H1 (cell line): ENCODE measurements around the gene ZNF446. TPM values are rescaled to one million over a fixed set of nuclear protein-coding genes. Genes with fewer than 3 reads are reported as not detected.

Source experiments
- CTCF ChIA-PET: fragments of 300-600 bp; sonication (Branson Sonifier 250); formaldehyde crosslinking; loops from one replicate; lab custom pipeline; 2021; ENCODE audit not compliant: partially characterized antibody; lab: Charles Lee
- POLR2A ChIA-PET: fragments of 300-600 bp; sonication (Branson Sonifier 250); formaldehyde crosslinking; loops from one replicate; lab custom pipeline; 2021; ENCODE audit warnings: inconsistent platforms; ENCODE audit not compliant: partially characterized antibody; lab: Charles Lee
- DNase-seq, 2 experiments: peaks; one replicate each; pipeline versions ENCODE4 v3.0.0 to v3.0.0-alpha.2; 2010 to 2022; ENCODE audit warnings: low spot score in 2 of 2, low read depth in 1 of 2, mixed read lengths in 1 of 2
- FAIRE-seq: peaks from 2 replicates; lab custom pipeline; 2011; peaks lifted over from hg19 to GRCh38; lab: Jason Lieb, UNC
- H2AFZ ChIP-seq: 2 replicates; pipeline ENCODE4 v1.8.1; 2012; ENCODE audit warnings: low read length, inconsistent platforms
- H2AK5ac ChIP-seq: 2 replicates; pipeline ENCODE4 v1.6.1; 2013; ENCODE audit warnings: low read depth, low read length
- H2BK120ac ChIP-seq: replicated peaks from 2 replicates; pipeline ENCODE3; 2013; ENCODE audit warnings: low read depth, low read length, inconsistent platforms
- H2BK12ac ChIP-seq: 2 replicates; pipeline ENCODE4 v1.6.1; 2013; ENCODE audit warnings: low read depth, low read length
- H2BK15ac ChIP-seq: 2 replicates; pipeline ENCODE4 v1.6.1; 2013; ENCODE audit warnings: low read length
- H2BK20ac ChIP-seq: 2 replicates; pipeline ENCODE4 v1.6.1; 2013; ENCODE audit warnings: low read length
- H2BK5ac ChIP-seq: 2 replicates; pipeline ENCODE4 v1.6.1; 2013; ENCODE audit warnings: low read depth, low read length
- H3K14ac ChIP-seq: 2 replicates; pipeline ENCODE4 v1.6.1; 2013; ENCODE audit warnings: inconsistent platforms; ENCODE audit not compliant: insufficient read length
- H3K18ac ChIP-seq: 2 replicates; pipeline ENCODE4 v1.6.1; 2013; ENCODE audit warnings: low read length; ENCODE audit errors: extremely low read depth
- H3K23ac ChIP-seq: 2 replicates; pipeline ENCODE4 v1.6.1; 2013; ENCODE audit warnings: inconsistent platforms; ENCODE audit not compliant: insufficient read length
- H3K23me2 ChIP-seq: 2 replicates; pipeline ENCODE4 v1.6.1; 2013; ENCODE audit warnings: low read depth, low read length
- H3K27ac ChIP-seq: 2 replicates; pipeline ENCODE4 v1.6.1; 2011; ENCODE audit warnings: low read depth, low read length, inconsistent platforms
- H3K27me3 ChIP-seq, 4 experiments: replicated peaks in 1 of 4; 1 replicate in 1 of 4; 2 replicates in 3 of 4; pipeline versions ENCODE4 v1.6.1 to v1.8.1; 2011 to 2013; ENCODE audit warnings: low read length in 3 of 4, mild to moderate bottlenecking in 3 of 4, inconsistent platforms in 2 of 4, mixed read lengths in 2 of 4, moderate library complexity in 1 of 4; ENCODE audit not compliant: control insufficient read depth in 3 of 4, insufficient read depth in 3 of 4; ENCODE audit errors: extremely low read depth in 1 of 4
- H3K36me3 ChIP-seq, 4 experiments: 2 replicates each; pipeline versions ENCODE4 v1.6.1 to v1.8.1; 2011 to 2013; ENCODE audit warnings: mild to moderate bottlenecking in 4 of 4, low read length in 3 of 4, moderate library complexity in 2 of 4, control low read depth in 1 of 4, inconsistent platforms in 1 of 4; ENCODE audit not compliant: insufficient read depth in 4 of 4, control insufficient read depth in 2 of 4
- H3K4ac ChIP-seq: replicated peaks from 2 replicates; pipeline ENCODE3; 2013; ENCODE audit warnings: low read length, low read depth, mixed read lengths, inconsistent platforms; ENCODE audit not compliant: insufficient read length
- H3K4me1 ChIP-seq, 4 experiments: replicated peaks in 1 of 4; 1 replicate in 1 of 4; 2 replicates in 3 of 4; pipeline versions ENCODE4 v1.6.1 to v1.8.1; 2011 to 2013; ENCODE audit warnings: low read length in 3 of 4, inconsistent platforms in 2 of 4, mixed read lengths in 1 of 4; ENCODE audit not compliant: insufficient read depth in 4 of 4, control insufficient read depth in 3 of 4
- H3K4me2 ChIP-seq, 2 experiments: 2 replicates each; pipeline versions ENCODE4 v1.6.1 to v1.8.1; 2011 to 2013; ENCODE audit warnings: low read depth in 2 of 2, low read length in 2 of 2, control low read depth in 1 of 2, inconsistent platforms in 1 of 2, mild to moderate bottlenecking in 1 of 2; ENCODE audit not compliant: insufficient read depth in 1 of 2
- H3K4me3 ChIP-seq, 4 experiments: fragments of 200-600, 300-600 bp in 1 of 4; sonication (generic), shearing (Covaris generic), sonication (Bioruptor Twin) in 1 of 4; 2 replicates each; pipeline versions ENCODE4 v1.5.1 to v1.8.1; 2011 to 2016; ENCODE audit warnings: low read length in 4 of 4, low read depth in 3 of 4, control low read depth in 2 of 4, inconsistent platforms in 2 of 4, mild to moderate bottlenecking in 2 of 4, mixed read lengths in 1 of 4, moderate library complexity in 1 of 4; ENCODE audit not compliant: insufficient read depth in 2 of 4; ENCODE audit errors: extremely low read depth in 1 of 4
- H3K56ac ChIP-seq: replicated peaks from 2 replicates; pipeline ENCODE3; 2013; ENCODE audit warnings: low read depth, mild to moderate bottlenecking, mixed read lengths, low read length, inconsistent platforms; ENCODE audit not compliant: insufficient read length
- H3K79me1 ChIP-seq: 2 replicates; pipeline ENCODE4 v1.6.1; 2013; ENCODE audit warnings: low read depth, low read length, control low read depth
- H3K79me2 ChIP-seq, 2 experiments: 2 replicates each; pipeline versions ENCODE4 v1.6.1 to v1.8.1; 2012 to 2013; ENCODE audit warnings: low read length in 2 of 2, mild to moderate bottlenecking in 2 of 2, inconsistent platforms in 1 of 2; ENCODE audit not compliant: insufficient read depth in 2 of 2, control insufficient read depth in 1 of 2
- H3K9ac ChIP-seq, 4 experiments: replicated peaks in 1 of 4; 1 replicate in 1 of 4; 2 replicates in 3 of 4; pipeline versions ENCODE4 v1.6.1 to v1.8.1; 2011 to 2013; ENCODE audit warnings: low read depth in 3 of 4, low read length in 3 of 4, control low read depth in 2 of 4, mild to moderate bottlenecking in 2 of 4, moderate library complexity in 2 of 4, inconsistent platforms in 1 of 4; ENCODE audit errors: extremely low read depth in 1 of 4
- H3K9me3 ChIP-seq, 2 experiments: 2 replicates each; pipeline versions ENCODE4 v1.6.1 to v1.8.1; 2012 to 2013; ENCODE audit warnings: mild to moderate bottlenecking in 2 of 2, moderate library complexity in 2 of 2, control low read depth in 1 of 2, inconsistent platforms in 1 of 2, low read depth in 1 of 2, low read length in 1 of 2, mixed read lengths in 1 of 2; ENCODE audit not compliant: insufficient read depth in 2 of 2
- H4K20me1 ChIP-seq, 2 experiments: replicated peaks in 1 of 2; 2 replicates each; pipeline versions ENCODE3 to v1.8.1; 2011 to 2013; ENCODE audit warnings: inconsistent platforms in 2 of 2, low read length in 2 of 2, mild to moderate bottlenecking in 1 of 2; ENCODE audit not compliant: insufficient read depth in 2 of 2, control insufficient read depth in 1 of 2
- H4K5ac ChIP-seq: 2 replicates; pipeline ENCODE4 v1.6.1; 2013; ENCODE audit warnings: low read length, low read depth, mixed read lengths, inconsistent platforms; ENCODE audit not compliant: insufficient read length
- H4K8ac ChIP-seq: 2 replicates; pipeline ENCODE4 v1.8.0; 2013; ENCODE audit warnings: mild to moderate bottlenecking, moderate library complexity, low read length, inconsistent platforms; ENCODE audit not compliant: insufficient read depth; ENCODE audit errors: extremely low read depth
- H4K91ac ChIP-seq: replicated peaks from 2 replicates; pipeline ENCODE3; 2013; ENCODE audit warnings: low read length, mixed read lengths, inconsistent platforms; ENCODE audit not compliant: insufficient read length
- E2F6 ChIP-seq: IDR thresholded peaks from 2 replicates; pipeline ENCODE4 v1.6.1; 2012; ENCODE audit warnings: inconsistent platforms
- HDAC6 ChIP-seq: IDR thresholded peaks from one replicate; pipeline ENCODE4 v1.7.1; 2012; ENCODE audit warnings: low read depth, mild to moderate bottlenecking, inconsistent platforms, low read length, moderate library complexity
- KDM1A ChIP-seq: fragments of 200-600, 300-600 bp; sonication (generic); IDR thresholded peaks from 2 replicates; pipeline ENCODE4 v1.7.1; 2016; ENCODE audit warnings: mild to moderate bottlenecking, low read length, borderline replicate concordance
- POLR2A ChIP-seq, 2 experiments: IDR thresholded peaks; 1 replicate in 1 of 2; 2 replicates in 1 of 2; pipeline ENCODE4 v1.6.1; 2011; ENCODE audit warnings: low read depth in 2 of 2, low read length in 2 of 2, mild to moderate bottlenecking in 2 of 2; ENCODE audit errors: control extremely low read depth in 1 of 2
- RAD21 ChIP-seq, 2 experiments: IDR thresholded peaks in 1 of 2; conservative IDR thresholded peaks in 1 of 2; 2 replicates each; pipeline ENCODE4 v1.6.1; 2011; ENCODE audit warnings: low read depth in 2 of 2, low read length in 2 of 2, improper control_type of control experiment in 1 of 2, inconsistent platforms in 1 of 2, mild to moderate bottlenecking in 1 of 2, moderate library complexity in 1 of 2
- SIN3A ChIP-seq, 2 experiments: IDR thresholded peaks in 1 of 2; conservative IDR thresholded peaks in 1 of 2; 2 replicates each; pipeline ENCODE4 v1.6.1; 2011 to 2012; ENCODE audit warnings: low read length in 2 of 2, improper control_type of control experiment in 1 of 2, low read depth in 1 of 2, mild to moderate bottlenecking in 1 of 2
- TAF1 ChIP-seq: IDR thresholded peaks from 2 replicates; pipeline ENCODE4 v1.6.1; 2011; ENCODE audit warnings: mild to moderate bottlenecking, low read depth, low read length
- WGBS, 2 experiments: shearing (Covaris generic) in 1 of 2; methylation state at CpG; one replicate each; pipeline versions ENCODE4 v1.1.6 to v1.1.7; 2013 to 2015; ENCODE audit warnings: low lambda C conversion rate in 2 of 2, mixed read lengths in 2 of 2, inconsistent platforms in 1 of 2, low coverage in 1 of 2, missing lambda C conversion rate in 1 of 2; ENCODE audit not compliant: insufficient replicate concordance in 2 of 2, insufficient coverage in 1 of 2, insufficient read length in 1 of 2; ENCODE audit errors: extremely low coverage in 1 of 2, missing lambda C conversion rate in 1 of 2; 5-methylcytosine and 5-hydroxymethylcytosine counted together
- polyA plus RNA-seq, 7 experiments: library from polyadenylated mRNA; depleted of rRNA in 3 of 7; stranded (reverse) in 5 of 7; unstranded in 2 of 7; fragments of >200 nt in 5 of 7; fragments of 200-250 nt in 2 of 7; gene quantifications; 1 replicate in 5 of 7; 2 replicates in 1 of 7; 4 replicates in 1 of 7; pipeline versions ENCODE4 v1.2.1 to v1.2.3, GENCODE V29; 2011 to 2013; ENCODE audit warnings: missing spikeins in 2 of 7, mixed read lengths in 2 of 7
- total RNA-seq: library from RNA; stranded (reverse); fragmentation: NEBNext Ultra II Directional; extraction: Animal tissue kit (Norgen Biotek cat#: 25700); gene quantifications from 2 replicates; pipeline ENCODE4 v1.2.1, GENCODE V29; 2021

The ZNF446 gene
- total and polyA plus RNA-seq, 2 of the 8 experiments (the other 6 are each of a cell fraction or from before 2014, with no cell fraction given) = 4.1 to 5.5 TPM

- H2BK12ac ChIP-seq = no peak overlapping the region
- no peaks in the 10 kb centered on the region for H3K9me3 ChIP-seq
- peak overlapping the region; percentile 97 for H4K91ac ChIP-seq
- no peak overlapping the region for H2BK120ac ChIP-seq
- CTCF ChIA-PET = interaction anchor here (0.6 to 1.8 kb wide), 11 partner anchors 13 to 161 kb away, joined by 3 to 10 read pairs (median 4); partner anchors contain the start of genes A1BG, UBE2M and ZNF446
- peaks cover 2 to 9% of the 10 kb centered on the region in 2 experiments for H4K20me1 ChIP-seq
- H3K18ac ChIP-seq = peak overlapping the region; percentile 67; the same call in 1 of the 2 replicates
- H2BK15ac ChIP-seq = no peak overlapping the region
- H2BK5ac ChIP-seq = peak overlapping the region; percentile 80
- FAIRE-seq (no peak), DNase-seq (peak; percentile 92 to 97)
- H3K9ac ChIP-seq = peak overlapping the region in 3 of 4 experiments; percentile 24 to 74 (median 60); a peak in 5 of 7 replicates
- peak overlapping the region; percentile 75 for H4K5ac ChIP-seq
- H3K27me3 ChIP-seq = no peaks in the 10 kb centered on the region
- H2AK5ac ChIP-seq = peak overlapping the region; percentile 29; the same call in 1 of the 2 replicates
- H3K79me2 ChIP-seq = peaks cover 0 to 17% of the 10 kb centered on the region in 2 experiments; a peak in 1 of 4 replicates
- H3K4me1 ChIP-seq = peaks cover 0 to 28% (median 16%) of the 10 kb centered on the region in 4 experiments; a peak in 6 of 7 replicates
- no peak overlapping the region for H2BK20ac ChIP-seq
- H3K56ac ChIP-seq = peak overlapping the region; percentile 36
- H3K79me1 ChIP-seq = peaks cover 5% of the 10 kb centered on the region
- POLR2A ChIA-PET = interaction anchor here (0.5 to 21.3 kb wide), 10 partner anchors 9 to 202 kb away, joined by 3 to 650 read pairs (median 3); partner anchors contain the start of genes CHMP2A, TRIM28, UBE2M and ZNF837
- no peak overlapping the region for H3K23ac ChIP-seq
- peak overlapping the region; percentile 37 to 70 (median 52) for H3K4me3 ChIP-seq
- H3K36me3 ChIP-seq = peaks cover 0 to 9% (median 2%) of the 10 kb centered on the region in 4 experiments; a peak in 2 of 8 replicates
- H3K23me2 ChIP-seq = peaks cover 11% of the 10 kb centered on the region
- peak overlapping the region; percentile 41 for H3K4ac ChIP-seq
- peak overlapping the region; percentile 58 to 93 for H3K4me2 ChIP-seq
- no peak overlapping the region for H3K14ac ChIP-seq
- 20% methylated on average over 45 of the region's 66 CpGs; no CpG with 5 or more reads in 1 of the 2 experiments for WGBS, 2 experiments
- peak overlapping the region; percentile 69; the same call in 1 of the 2 replicates for H2AFZ ChIP-seq
- H4K8ac ChIP-seq = peak overlapping the region; percentile 96
- peak overlapping the region; percentile 56; the same call in 1 of the 2 replicates for H3K27ac ChIP-seq
- TF ChIP-seq SIN3A (conservative IDR thresholded peaks at IDR 0.05 in 1 of 2, IDR thresholded peaks at IDR 0.05 in 1 of 2; ENCODE audit: low read depth in 1 of 2, low read length in 2 of 2) = peak in 1 of 2 experiments; percentile 35; a peak in 1 of 4 replicates
- peak; percentile 75 to 83 for TF ChIP-seq RAD21 (IDR thresholded peaks at IDR 0.05 in 1 of 2, conservative IDR thresholded peaks at IDR 0.05 in 1 of 2; ENCODE audit: low read depth in 2 of 2, low read length in 2 of 2)
- peak; percentile 75 for TF ChIP-seq TAF1
- TF ChIP-seq KDM1A = no peak
- TF ChIP-seq E2F6 = peak; percentile 75
- TF ChIP-seq POLR2A (IDR thresholded peaks at IDR 0.05; ENCODE audit: control extremely low read depth in 1 of 2, low read depth in 2 of 2, low read length in 2 of 2) = peak; percentile 85 to 89
- TF ChIP-seq HDAC6 = no peak
Measured at GRCh38 chr19:58513694-58514563, 37.8 kb downstream of the ZNF446 start.
